ENCODE results near the gene PRKD2.

Gene PRKD2

DNA sequence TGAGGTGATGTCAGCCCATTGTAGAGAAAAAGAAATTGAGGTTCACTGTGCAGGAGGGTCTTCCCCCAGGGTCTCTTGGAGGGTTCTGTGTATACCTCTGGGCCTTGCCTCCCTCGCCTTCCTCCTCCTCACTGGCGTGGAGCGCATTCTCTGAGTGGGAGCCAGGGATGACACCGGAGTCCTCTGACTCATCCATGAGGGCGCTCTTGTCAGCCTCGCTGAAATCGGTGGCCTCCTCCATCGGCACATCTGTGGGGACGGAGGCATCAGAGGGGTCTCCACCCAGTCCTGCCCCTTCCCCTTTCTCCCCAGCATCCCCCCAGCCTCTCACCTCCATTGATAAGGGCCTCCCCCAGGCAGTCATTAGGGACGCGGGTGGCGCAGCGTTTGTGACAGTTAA lies 16.2 kb downstream of the PRKD2 start:
- no peak for DNase-seq (ENCODE audit: low read depth)

DNA sequence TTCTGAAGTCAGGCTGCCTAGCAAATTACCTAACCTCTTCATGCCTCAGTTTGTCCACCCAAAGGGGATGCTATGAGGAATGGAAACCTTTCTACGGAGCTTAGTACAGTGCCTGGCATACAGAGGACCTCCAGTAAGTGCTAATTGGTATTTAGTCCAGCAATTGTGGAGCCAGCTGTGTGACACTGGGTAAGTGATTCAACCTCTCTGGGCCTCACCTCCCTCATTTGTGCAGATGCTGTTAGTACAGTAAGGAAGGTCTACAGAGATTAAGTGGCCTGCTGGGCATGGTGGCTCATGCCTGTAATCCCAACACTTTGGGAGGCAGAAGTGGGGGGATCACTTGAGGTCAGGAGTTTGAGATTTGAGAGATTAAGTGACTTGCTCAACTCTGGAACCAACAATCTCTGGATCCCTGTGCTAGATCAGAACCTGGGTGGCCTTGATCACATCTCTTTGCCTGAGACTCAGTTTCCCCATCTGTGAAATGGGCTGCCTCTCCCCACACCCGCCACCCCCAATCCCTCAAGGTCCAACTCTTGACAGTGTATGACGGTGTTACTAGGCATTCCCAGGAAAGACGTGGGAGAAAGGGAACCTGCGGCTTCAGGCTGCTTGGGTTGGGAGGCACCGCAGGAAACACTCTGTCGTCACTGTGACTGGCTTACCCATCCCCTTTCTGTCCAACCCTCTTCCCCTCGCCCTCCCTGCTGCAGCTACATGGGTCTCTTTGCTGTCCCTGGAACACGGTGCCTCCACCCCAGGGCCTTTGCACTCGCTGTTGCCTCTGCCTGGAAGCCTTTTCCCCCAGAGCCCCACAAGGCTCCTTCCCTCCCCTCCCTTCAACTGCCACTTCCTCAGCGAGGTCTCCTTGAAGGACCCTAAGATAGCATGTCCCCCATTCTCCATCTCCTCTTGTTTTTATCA lies 18.3 kb downstream of the PRKD2 start:
- no peak for DNase-seq (ENCODE audit: low read depth)

DNA sequence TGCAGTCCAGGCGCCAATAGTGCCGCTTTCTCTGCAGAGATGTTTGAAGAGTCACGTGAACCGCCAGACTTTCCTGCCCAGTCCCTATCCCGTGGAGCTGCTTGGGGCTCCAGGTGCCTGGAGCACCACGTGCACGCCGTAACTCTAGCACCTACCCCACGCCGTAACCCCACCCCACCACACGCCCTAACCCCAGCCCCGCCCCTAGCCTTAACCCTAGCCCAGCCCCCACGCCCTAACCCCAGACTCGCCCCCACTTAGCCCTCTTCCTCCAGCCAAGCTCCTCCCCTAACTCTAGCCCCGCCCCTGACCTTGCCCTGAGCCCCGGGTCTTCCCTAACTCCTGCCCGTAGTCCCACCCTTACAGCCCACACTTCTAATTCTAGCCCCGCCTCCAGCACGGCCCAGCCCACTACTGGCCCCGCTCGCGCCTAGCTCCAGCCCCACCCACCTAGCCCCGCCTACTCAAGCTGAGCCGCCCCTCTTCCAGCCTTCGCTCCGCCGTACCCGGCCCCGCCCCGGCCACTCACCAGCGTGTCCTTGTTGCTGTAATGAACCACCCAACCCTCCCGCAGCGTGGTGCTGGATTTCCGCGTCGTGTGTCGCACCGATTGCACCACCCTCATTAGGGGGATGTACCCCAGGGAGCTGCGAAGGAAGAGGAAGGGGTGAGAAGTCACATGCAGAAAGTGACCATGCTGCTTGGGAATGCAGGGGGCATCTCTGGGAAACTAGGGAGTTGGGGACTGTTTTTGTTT lies 19.5 kb downstream of the PRKD2 start:
- DNase-seq (ENCODE audit: low read depth): peak; percentile 30

DNA sequence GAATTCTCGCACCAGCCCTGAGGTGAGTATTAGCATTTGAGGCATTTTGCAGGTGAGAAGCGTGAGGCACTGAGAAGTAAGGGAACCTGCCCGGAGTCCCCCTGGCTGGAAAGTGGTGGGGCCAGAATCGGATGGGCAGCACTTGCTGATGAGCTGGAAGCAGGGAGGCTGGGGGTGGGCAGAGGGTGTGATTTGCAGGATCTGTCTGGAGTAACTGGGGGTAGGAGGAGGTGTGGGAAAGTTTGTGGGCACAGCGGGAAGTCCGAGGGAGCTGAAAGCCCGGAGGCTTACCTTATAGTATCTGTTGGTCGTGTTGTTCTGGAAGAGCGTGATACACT lies 20.1 kb downstream of the PRKD2 start:
- no peak for DNase-seq (ENCODE audit: low read depth)

DNA sequence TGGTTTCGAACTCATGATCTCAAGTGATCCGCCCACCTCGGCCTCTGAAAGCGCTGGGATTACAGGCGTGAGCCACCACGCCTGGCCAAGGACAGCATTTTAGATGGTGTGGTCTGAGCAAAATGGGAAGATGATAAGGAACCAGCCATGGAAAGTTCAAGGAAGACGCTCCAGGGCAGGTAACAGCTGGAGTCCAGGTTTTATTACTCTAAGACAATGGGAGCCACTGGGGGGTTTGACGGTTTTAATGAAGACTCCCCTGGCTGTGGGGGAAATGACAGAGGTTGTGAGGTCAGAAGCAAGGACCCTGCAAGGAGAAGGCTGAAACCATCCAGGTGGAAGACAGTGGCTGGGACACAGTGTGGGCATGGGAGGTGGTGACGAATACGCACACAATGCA lies 20.9 kb downstream of the PRKD2 start:
- DNase-seq (ENCODE audit: low read depth): no peak

DNA sequence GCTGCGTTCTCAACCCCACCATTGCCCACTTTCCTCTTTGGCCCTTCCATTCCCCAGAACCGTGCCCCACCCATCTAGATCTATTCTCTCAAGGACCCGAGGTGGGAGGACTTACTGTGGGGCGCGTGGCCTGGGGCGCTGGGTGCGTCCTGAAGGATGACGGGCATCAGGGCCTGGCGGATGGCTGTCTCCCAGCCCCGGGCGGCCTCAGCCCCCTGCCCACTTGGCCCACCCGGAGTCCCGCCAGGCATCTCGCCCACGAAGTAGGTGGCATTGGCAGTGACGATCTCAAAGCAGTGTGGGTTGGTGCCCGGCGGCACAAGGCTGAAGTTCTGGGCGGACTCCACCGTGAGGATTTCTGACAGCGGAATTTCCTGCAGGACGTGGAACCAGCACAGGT lies 23.2 kb downstream of the PRKD2 start:
- DNase-seq (ENCODE audit: low read depth): no peak

DNA sequence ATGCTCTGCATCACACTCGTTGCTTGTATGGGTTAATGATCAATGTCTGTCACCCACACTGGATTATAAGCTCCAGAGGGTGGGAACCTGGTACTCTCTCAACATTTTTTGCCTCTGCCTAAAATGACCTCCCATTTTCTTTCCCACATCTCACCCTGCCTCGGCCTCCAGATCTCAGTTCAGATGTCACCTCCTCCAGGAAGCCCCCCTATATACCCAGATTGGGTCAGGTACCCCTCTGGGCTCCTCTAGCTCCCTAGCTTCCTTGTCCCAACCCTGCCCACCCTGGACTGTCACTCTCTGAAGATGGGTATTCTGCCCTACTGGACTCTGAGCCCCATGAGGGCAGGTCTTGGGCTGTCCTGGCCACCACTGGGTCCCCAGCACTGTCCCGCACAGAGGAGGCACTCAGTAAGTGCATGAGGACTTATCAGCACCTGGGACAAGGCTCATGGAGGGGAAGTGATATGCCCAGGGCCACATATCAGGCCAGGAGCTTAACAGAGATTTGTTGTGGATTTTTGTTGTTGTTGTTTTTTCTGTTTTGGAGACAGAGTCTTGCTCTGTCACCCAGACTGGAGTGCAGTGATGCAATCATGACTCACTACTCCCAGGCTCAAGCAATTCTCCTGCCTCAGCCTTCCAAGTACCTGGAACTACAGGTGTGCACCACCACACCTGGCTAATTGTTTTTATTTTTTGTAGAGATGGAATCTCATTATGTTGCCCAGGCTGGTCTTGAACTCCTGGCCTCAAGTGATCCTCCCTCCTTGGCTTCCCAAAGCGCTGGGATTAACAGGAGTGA lies 23.8 kb downstream of the PRKD2 start:
- no peak for DNase-seq (ENCODE audit: low read depth)

DNA sequence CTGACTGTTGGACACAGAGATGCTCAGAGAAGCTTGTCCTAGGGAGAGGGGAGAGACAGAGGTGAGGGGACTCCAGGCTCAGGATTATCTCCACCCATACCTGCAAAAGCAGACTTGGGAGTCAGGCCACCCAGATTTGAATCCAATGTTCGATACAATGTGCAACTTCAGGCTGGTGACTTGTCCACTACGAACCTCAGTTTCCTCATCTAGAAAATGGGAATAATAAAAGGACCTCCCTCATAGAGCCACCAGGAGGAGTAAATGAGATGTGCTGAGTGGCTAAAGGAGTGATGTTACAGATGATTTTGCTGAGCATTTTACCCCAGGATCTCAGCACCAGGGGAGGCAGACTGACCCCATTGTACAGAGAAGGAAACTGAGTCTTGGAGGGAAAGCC lies 25.0 kb downstream of the PRKD2 start:
- no peak for DNase-seq (ENCODE audit: low read depth)

DNA sequence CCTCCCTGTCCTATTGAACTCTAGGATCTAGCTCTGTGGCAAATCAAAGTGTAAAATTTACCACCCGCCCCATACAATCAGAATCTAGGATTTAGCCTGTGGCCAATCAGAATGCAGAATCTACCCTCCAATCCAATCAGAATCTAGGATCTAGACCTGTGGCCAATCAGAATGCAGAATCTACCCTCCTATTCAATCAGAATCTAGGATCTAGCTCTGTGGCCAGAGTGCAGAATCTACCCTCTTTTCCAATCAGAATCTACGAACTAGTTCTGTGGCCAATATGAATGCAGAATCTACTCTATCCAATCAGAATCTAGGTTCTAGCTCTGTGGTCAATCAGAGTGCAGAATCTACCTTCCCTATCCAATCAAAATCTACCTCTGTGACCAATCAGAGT lies 25.8 kb downstream of the PRKD2 start:
- no peak for DNase-seq (ENCODE audit: low read depth)

DNA sequence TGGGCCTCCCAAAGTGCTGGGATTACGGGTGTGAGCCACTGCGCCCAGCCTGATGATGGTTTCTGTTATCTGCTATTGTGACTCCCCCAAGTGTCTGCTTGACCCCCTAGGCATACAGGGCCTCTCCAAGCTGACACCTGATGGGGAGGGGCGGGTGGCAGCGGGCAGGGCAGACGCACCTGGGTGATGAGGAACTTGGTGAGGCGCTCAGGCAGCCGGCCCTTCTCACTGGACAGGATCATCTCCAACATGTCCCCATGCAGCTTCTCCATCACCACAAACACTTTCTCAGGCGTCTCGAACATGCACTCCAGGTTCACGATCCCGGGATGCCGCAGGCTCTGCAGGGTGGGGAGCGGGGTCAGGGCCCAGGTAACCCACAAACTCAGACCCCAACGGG lies 27.6 kb downstream of the PRKD2 start:
- no peak for DNase-seq (ENCODE audit: low read depth)

DNA sequence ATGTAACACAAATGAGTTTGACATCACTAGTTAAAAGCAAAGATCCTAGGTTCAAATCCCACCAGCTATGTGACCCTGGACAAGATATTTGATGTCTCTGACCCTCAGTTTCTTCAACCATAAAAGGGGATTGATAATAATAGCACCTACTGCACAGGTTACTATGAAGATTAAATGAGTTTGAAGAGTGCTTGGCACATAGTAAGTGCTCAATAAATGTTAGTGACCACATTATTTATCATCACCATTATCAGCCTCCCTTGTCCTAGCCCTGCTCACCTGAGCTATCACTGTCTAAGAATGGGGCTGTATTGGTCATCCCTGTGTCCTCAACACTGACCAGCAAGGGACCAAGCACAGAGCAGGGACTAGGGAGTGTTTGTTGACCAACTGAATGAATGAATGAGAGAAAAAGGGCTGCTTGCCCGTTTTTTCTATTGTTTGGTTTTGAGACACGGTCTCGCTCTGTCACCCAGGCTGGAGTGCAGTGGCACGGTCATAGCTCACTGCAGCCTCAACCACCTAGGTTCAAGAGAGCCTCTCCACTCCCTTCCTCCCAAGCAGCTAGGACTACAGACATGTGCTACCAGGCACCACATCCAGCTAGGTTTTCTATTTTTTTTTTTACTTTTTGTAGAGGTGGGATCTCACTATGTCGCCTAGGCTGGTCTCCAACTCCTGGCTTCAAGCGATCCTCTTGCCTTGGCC lies 29.3 kb downstream of the PRKD2 start:
- no peak for DNase-seq (ENCODE audit: low read depth)

DNA sequence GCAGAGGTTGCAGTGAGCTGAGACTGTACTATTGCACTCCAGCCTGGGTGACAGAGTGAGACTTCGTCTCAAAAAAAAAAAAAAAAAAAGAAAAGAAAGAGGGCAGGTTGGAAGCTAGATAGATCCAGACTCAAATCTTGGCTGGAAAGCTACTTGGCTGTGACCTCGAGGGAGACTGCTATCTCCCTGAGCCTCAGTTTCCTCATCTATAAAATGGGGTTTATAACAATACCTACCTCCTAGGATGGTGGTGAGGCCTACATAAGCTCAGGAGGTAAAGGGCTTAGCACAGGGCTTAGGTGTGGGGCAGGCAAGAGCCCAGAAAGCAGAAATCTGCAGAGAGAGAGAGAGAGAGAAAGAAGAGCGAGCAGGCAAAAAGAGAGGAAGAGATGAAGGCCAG lies 31.7 kb downstream of the PRKD2 start:
- no peak for DNase-seq (ENCODE audit: low read depth)

DNA sequence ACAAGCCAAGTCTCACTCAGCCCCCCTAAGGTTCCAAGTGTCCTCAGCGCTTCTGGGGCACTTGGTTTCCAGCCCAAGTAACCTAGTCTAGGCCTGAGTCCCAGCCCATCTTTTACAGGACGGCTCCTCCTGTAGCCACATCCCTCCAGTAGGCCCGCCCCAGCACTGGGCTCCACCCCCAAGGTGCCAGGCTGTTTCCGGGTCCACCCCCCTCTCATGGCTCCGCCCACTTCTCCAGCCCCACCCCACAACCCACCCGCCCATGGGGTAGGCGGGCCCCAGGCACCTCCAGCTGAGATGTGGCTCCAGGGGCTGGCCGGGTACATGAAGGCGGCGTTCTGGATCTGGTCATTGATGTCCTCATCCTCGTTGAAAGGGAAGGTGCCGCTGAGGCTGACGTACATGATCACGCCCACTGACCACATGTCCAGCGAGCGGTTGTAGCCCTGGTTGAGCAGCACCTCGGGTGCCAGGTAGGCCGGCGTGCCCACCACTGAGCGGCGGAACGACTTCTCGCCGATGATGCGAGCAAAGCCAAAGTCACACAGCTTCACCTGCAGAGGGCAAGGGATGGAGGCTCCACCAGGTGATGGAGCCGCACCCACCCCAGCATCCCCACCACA lies 38.7 kb downstream of the PRKD2 start:
- DNase-seq (ENCODE audit: low read depth): no peak

DNA sequence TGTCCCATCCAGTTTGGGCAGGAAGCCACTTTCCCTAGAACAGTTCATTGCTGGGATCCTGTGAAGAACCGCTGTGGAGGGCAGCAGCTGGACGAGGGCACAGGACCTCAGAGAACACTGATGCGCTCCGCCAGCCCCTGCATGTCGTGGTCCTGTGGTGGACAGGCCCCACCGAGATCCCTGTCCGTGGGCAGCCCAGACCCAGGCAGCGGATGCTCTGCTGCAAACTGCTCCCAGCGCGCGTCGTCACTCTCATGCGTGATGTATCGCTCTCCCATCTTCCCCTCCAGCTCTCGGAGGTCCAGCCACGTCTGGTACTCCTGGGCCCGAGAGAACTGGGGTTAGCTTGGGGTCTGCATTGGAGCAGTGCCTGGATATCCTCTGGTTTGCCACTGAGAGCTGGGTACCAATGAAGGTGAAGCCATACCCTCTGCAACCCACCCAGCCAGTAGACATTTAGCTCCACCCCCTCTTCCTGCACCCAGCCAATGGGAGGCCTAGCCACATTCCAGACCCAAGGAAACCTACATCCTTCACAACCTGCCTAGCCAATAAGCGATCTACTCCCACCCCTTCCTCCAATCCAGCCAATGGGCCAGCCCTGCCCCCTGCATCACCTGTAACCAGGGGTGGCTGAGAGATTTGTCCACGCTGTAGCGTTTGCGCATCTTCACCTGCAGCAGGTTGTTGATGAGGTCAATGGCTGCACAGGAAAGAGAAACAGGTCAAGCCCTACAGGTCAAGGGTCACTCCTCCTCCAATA lies 42.3 kb downstream of the PRKD2 start:
- no peak for DNase-seq (ENCODE audit: low read depth)

DNA sequence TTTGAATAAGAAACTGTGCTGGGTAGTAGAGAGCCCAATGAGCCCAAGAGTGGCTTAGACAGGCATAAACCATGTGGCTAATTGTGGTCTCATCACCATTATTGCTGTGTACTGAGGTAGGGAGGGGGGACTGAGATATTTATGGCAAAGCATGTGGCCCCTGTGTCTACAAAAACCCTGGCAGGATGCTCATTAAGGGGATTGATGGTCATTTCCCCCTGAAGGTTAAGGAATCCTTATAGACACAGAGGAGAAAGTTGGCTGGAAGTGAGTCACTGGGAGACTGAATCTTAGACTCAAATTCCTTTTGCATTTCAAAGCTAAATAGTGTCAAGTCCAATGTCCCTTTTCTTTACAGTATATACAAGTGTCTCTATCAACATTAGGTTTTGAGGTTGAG lies 46.1 kb downstream of the PRKD2 start:
- no peak for DNase-seq (ENCODE audit: low read depth)

DNA sequence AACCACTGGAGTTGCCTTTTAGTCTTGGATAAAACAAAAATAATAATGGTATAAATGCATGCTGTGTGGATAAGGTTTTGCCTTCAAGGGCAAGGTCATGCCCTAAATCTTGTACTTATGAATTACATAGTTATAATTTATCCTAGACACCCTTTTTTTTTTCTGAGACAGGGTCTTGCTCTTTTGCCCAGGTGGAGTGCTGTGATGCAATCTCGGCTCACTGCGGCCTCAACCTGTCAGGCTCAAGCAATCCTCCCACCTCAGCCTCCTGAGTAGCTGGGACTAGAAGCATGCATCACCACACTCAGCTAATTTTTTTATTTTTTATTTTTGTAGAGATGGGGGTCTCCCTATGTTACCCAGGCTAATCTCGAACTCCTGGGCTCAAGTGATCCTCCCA lies 48.3 kb downstream of the PRKD2 start:
- DNase-seq (ENCODE audit: low read depth): no peak

DNA sequence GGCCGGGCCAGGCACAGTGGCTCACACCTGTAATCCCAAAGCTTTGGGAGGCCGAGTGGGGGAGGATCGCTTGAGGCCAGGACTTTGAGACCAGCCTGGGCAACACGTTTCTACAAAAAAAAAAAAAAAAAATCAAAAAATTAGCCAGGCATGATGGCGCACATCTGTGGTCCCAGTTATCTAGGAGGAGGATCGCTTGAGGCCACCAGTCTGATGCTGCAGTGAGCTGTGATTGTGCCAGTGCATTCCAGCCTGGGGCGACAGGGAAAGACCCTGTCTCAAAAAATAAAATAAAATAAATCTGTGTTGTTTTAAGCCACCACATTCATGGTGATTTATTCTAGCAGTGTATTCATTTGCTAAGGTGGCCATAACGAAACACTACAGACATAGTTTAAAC lies 51.8 kb downstream of the PRKD2 start:
- DNase-seq (ENCODE audit: low read depth): no peak

DNA sequence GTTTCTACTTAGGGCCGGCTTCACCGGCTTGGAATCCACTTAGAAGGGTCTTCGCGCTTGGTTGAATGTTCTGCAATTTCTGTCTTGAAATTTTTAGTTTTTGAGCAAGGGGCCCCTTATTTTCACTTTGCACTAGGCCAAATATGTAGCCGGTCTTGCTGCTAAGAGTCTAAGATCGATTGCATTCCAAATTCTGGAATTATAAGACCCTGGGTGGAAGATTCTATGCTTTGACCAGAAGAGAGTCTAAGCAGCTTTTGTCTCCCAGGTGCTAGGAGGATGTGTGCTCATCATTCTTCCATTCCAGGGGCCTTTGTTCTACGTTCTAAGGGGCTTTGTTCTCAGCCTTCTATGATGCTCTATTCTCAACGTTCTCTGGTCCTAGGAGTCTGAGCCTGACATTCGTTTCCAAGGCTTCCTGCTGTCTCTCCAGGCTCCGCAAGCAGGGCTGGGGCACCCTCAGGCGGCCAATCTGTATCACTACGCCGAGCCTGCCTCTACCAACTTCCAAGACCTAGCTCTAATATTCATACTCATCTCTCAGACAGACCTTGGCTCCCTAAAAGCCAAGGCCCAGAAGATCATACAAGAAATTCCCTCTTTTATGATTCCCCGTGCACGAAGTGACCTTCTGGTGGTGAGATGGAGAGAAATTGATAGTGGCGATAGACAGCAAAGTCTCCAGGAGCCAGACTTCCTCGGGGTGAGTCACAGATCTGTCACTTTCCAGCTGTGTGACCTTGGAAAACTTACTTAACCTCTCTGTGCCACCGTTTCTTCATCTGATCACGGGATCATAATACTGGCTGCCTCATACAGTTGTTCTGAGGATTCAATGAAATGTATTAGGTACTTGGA lies 55.0 kb downstream of the PRKD2 start:
- DNase-seq (ENCODE audit: low read depth): peak; percentile 78

DNA sequence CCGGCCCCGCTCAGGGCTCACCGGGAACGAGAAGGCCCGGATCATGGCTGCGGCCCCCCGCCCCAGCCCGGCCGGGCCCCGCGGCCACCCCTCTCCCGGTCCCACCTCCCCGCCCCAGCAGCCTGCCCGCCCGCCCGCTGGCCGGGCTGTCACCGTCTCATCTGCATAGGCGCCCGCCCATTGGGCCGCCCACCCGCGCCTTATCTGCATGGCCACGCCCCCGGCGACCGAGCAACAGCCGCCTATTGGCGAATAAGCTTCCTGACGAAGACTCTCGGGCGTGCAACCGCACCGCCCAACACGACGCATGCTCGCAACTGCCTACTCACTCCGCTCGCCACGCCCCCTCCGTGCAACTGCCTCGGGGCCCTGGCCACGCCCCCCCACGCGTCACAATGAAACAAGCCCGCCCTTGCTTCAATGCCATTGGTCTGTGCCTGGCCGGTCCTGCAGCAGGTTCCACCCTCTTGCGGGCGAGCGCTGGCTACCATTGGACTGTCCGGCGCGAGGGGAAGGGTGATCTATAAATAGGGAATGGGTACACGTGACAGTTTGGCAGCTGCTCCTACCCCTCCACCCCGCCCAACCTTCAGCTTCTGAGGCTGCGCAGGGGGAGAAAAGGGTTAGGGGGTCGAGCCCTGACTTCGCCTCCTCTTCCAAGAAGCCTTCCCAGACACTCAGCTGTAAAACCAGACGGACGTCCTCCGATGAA lies 55.7 kb downstream of the PRKD2 start, which contains the start of gene DACT3:
TSS of gene DACT3 (minus strand) at position 163 of the 712 bp plus-strand sequence. CDS start at position 45, 118 bp downstream.
- DNase-seq (ENCODE audit: low read depth): peak; percentile 99

All from stromal cell of bone marrow (primary cell).